ENCODE results near the gene CNKSR3.

CNKSR3 gene

GRCh38 chr6:154429711-154430110, 80.8 kb downstream of the CNKSR3 start:
- Histone ChIP-seq H3K27me3 (no peaks in the 10 kb centered on the region), H3K4me3 (no peak overlapping the region), H3K9me3 (no peaks in the 10 kb centered on the region), H3K36me3 (peaks cover 0 to 13% (median 0%) of the 10 kb centered on the region in 3 donors), H3K27ac (peak overlapping the region; percentile 16 to 44), H3K4me1 (peaks cover 0 to 77% (median 26%) of the 10 kb centered on the region in 4 donors)
- intact Hi-C loops (cut with DNase I; ENCODE audit: low total_unique reads) = no loop called here
- DNase-seq = no peak
- TF ChIP-seq CTCF (IDR thresholded peaks at IDR 0.05) = no peak

GRCh38 chr6:154428897-154429296, 81.6 kb downstream of the CNKSR3 start:
- H3K4me3 ChIP-seq = no peak overlapping the region
- DNase-seq = no peak
- no peaks in the 10 kb centered on the region for H3K9me3 ChIP-seq
- H3K27me3 ChIP-seq = no peaks in the 10 kb centered on the region
- no peak for TF ChIP-seq CTCF (IDR thresholded peaks at IDR 0.05)
- H3K36me3 ChIP-seq = peaks cover 0 to 13% (median 0%) of the 10 kb centered on the region in 3 donors
- H3K4me1 ChIP-seq = peaks cover 0 to 69% (median 26%) of the 10 kb centered on the region in 4 donors
- peak overlapping the region; percentile 44 to 47 for H3K27ac ChIP-seq
- intact Hi-C loops (cut with DNase I; ENCODE audit: low total_unique reads) = no loop called here

GRCh38 chr6:154427446-154427845, 83.0 kb downstream of the CNKSR3 start:
- Histone ChIP-seq H3K4me1 (peaks cover 0 to 54% (median 15%) of the 10 kb centered on the region in 4 donors), H3K27ac (peak overlapping the region; percentile 44 to 47), H3K9me3 (no peaks in the 10 kb centered on the region), H3K27me3 (no peaks in the 10 kb centered on the region), H3K36me3 (peaks cover 0 to 14% (median 0%) of the 10 kb centered on the region in 3 donors), H3K4me3 (no peak overlapping the region)
- intact Hi-C loops (cut with DNase I; ENCODE audit: low total_unique reads) = no loop called here
- no peak for DNase-seq
- TF ChIP-seq CTCF (IDR thresholded peaks at IDR 0.05) = no peak

GRCh38 chr6:154426997-154427396, 83.5 kb downstream of the CNKSR3 start:
- no peak for TF ChIP-seq CTCF (IDR thresholded peaks at IDR 0.05)
- Histone ChIP-seq H3K27ac (peak overlapping the region; percentile 29 to 44), H3K9me3 (no peaks in the 10 kb centered on the region), H3K36me3 (peaks cover 0 to 18% (median 3%) of the 10 kb centered on the region in 3 donors), H3K27me3 (no peaks in the 10 kb centered on the region), H3K4me3 (no peak overlapping the region), H3K4me1 (peaks cover 0 to 51% (median 15%) of the 10 kb centered on the region in 4 donors)
- intact Hi-C loops (cut with DNase I; ENCODE audit: low total_unique reads) = no loop called here
- no peak for DNase-seq

GRCh38 chr6:154425034-154425433, 85.5 kb downstream of the CNKSR3 start:
- no peak for DNase-seq
- Histone ChIP-seq H3K4me1 (peaks cover 0 to 39% (median 15%) of the 10 kb centered on the region in 4 donors), H3K36me3 (peaks cover 4 to 30% (median 17%) of the 10 kb centered on the region in 3 donors), H3K27me3 (no peaks in the 10 kb centered on the region), H3K9me3 (no peaks in the 10 kb centered on the region), H3K4me3 (no peak overlapping the region), H3K27ac (peak overlapping the region; percentile 5 to 11)
- TF ChIP-seq CTCF (IDR thresholded peaks at IDR 0.05) = no peak
- intact Hi-C loops (cut with DNase I; ENCODE audit: low total_unique reads) = no loop called here

Measured in tibial artery (tissue), 4 donors.